AML-193 (cell line): ENCODE measurements around the gene PPM1N.
"Not testable (repeated sequence)": the region's sequence is repeated elsewhere in the genome, so short reads cannot be mapped to it uniquely, and the experiment has no call there.

Experiments
- DNase-seq, 2 experiments: peaks; one replicate each; lab custom pipeline; 2025; lab: John Stamatoyannopoulos, UW

PPM1N gene

GRCh38 chr19:45508861-45509691 is 10.8 kb downstream of the PPM1N start:
- peak; percentile 75 to 78 for DNase-seq

DNA sequence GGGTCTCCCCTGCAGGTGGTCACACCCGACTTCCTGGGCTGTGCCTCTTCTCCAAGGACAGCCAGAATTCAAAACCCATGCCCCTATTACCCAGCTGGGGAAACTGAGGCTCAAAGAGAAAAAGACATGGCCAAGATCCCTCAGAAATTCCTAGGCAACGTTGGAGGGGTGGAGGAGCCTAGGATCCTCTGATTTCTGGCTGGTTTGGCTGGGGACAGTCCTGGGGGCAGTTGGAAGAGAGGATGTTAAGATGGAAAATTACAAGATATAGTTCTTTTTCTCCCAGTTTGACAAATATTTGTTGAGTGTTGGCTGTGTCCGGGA is 11.4 kb downstream of the PPM1N start:
- no peak for DNase-seq

DNA sequence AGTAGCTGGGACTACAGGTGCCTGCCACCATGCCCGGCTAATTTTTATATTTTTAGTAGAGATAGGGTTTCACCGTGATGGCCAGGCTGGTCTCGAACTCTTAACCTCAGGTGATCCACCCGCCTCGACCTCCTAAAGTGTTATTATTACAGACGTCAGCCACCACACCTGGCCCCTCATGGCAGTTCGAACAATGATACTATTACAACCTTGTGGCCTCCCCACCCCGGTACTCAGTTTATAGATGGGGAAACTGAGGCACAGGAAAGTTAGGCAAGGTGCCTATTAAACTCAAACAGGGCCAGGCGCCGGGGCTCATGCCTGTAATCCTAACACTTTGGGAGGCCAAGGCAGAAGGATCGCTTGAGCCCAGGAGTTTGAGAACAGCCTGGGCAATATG is 12.1 kb downstream of the PPM1N start:
- DNase-seq = not testable (repeated sequence)

GRCh38 chr19:45511074-45511473 is 12.8 kb downstream of the PPM1N start:
- DNase-seq = no peak

DNA sequence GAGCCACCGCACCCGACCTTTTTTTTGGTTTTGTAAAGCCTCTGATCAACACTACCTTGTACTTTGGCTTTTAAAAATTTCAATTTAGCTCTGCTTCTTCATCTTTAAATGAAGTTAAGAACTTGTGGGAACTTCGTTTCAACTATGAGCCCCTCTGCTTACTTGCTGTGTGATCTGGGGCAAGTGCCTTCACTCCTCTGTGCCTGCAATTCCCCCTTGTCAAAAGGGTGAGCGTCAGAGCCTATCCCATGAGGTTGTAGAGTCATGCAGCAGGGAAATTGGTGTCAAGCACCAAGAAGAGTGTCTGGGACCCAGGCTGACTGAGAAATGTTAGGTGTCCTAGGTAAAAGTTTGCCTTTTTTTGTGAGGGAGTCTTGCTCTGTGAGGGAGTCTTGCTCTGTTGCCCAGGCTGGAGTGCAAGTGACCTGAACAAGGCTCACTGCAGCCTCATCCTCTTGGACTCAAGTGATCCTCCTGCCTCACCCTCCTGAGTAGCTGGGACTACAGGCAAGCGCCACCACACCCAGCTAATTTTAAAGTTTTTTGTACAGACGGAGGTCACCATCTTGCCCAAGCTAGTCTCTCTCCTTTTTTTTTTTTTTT is 14.7 kb downstream of the PPM1N start:
- no peak for DNase-seq

DNA sequence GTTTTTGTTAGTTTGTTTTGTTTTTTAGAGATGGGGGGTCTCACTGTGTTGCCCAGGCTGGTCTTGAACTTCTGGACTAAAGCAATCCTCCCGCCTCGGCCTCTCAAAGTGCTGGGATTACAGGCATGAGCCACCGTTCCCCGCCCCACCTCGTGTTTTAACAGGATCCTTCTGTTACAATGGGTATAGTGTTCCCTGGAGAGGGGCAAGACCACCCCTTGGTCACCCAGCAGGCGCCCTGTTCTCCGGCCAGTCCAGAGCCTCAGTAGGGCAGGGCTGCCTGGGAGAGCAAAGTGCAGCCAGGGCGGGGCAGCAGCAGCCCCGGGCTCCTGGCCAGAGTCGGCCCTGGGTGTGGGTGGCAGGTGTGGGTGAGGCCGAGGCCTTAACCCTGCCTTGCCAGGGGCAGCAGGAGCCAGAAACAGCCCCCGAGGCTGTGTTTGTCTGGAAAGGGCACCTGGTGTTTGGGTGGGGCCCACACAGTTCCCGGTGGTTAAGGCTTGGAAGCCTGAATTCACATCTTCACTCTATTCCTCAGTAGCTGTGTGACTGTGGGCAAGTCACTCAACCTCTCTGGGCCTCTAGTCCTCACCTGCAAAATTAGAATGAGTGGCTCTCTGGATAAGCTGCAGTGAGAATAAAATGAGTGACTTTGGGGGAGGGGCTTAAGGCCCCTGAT is 16.3 kb downstream of the PPM1N start:
- DNase-seq = peak; percentile 60 to 70

GRCh38 chr19:45515081-45515624 is 16.9 kb downstream of the PPM1N start:
- DNase-seq = peak; percentile 87 to 91

DNA sequence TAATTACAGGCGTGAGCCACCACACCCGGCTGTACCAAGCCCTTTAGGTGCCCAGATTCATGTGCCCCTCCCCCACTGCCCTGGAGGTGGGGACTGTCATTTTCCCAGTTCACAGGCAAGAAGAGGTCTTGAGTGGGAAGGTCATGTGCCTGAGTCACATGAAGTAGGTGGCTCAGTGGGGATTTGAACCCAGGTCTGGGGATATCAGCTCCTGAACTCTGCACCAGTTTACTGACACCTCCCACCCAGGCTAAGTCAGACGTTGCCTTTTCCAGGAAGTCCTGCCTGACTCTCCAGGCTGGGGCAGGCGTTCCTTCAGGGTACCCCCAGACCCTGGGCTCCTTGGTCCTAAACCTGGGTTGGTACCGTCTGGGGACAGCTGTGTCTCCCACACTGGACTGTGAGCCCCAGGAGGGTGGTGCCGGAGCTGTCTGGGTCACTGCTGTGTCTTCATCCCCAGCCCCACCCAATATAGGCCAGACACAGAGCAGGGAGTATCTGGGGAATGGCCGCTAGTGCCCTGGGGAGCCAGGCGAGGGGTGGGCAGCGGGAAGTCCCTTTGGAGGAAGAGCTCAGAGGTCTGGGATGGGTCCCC is 17.7 kb downstream of the PPM1N start:
- DNase-seq = no peak

- DNase-seq = no peak
These were observed 19.0 kb downstream of the PPM1N start for GRCh38 chr19:45517238-45517637.

GRCh38 chr19:45517641-45518468 is 19.6 kb downstream of the PPM1N start:
- no peak for DNase-seq

DNA sequence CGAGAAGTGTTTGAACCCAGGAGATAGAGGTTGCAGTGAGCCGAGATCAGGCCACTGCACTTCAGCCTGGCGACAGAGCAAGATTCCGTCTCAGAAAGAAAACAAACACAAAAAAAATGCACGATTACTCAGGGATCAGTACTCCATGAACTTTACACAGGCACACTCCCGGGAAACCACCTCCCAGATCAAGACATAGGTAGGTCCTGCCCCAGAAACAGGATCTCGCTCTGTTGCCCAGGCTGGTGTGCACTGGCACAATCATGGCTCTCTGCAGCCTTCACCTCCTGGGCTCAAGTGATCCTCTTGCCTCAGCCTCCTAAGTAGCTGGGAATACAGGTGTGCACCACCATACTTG is 20.2 kb downstream of the PPM1N start:
- DNase-seq = no peak

GRCh38 chr19:45522010-45522941 is 24.0 kb downstream of the PPM1N start:
- no peak for DNase-seq

DNA sequence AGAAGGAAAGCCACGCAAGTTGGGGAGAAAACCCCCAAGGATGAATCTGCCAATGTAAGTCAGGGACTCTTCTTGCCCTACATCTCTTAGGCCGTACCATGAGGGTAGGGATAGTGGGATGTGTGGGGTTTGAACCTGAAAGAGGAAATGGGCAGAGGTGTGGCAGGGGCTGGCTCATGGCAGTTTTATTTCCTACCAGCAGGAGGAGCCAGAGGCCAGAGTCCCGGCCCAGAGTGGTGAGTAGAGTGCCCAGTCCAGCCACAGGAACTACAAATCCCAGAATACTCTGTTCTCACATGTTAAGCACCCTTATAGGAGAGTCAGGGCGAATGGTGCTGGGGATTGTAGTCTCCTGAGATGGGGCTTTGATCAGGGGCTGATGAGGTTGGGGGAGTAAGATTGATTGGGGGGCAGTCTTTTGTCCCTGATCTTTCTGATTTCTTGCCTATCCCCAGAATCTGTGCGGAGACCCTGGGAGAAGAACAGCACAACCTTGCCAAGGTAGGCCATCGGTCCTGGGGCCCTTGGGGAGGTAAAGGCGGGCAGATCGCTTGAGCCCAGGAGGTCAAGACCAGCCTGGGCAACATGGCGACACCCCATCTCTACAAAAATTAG is 25.5 kb downstream of the PPM1N start:
- DNase-seq = peak; percentile 79 to 84

GRCh38 chr19:45524575-45525129 is 26.4 kb downstream of the PPM1N start:
- DNase-seq = no peak

GRCh38 chr19:45526143-45526542 is 27.9 kb downstream of the PPM1N start:
- DNase-seq = no peak

DNA sequence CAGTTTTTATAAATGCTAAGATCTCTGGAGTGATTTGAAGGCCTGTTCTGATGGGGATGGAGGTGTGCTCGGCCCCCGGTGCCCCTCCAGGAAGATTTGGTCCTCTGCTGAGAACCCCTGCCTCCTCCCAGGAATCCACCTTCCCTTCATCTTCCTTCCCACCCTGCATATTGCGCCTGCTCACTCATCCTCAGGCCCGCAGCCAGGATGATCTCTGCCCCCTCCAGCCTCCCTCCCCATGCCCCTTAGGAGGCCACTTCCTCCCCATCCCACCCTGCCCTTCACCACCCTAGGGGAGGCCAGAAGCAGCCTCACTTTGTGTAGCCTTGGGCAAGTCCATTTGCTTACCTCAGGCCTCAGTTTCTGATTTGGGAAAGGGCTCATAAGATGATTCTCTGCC is 28.7 kb downstream of the PPM1N start:
- DNase-seq = no peak

DNA sequence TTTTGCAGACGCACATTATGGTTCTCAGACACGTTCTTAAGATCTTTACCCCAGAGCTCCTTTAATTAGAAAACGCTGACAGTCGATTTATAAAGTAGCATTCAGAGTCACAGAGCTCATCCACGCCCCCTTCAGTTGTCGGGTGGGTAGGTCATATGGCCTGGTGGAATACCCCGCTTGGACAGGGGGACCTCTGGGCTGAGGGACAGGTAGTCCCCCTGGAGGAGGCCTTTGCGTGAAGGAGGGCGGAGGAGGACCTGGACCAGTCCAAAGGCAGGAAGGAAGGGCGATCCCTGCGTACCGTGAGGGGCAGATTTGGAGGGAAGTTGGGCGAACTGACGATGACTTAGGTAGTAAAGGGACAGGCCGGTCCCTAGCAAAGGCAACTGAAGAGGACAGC is 29.5 kb downstream of the PPM1N start:
- no peak for DNase-seq

DNA sequence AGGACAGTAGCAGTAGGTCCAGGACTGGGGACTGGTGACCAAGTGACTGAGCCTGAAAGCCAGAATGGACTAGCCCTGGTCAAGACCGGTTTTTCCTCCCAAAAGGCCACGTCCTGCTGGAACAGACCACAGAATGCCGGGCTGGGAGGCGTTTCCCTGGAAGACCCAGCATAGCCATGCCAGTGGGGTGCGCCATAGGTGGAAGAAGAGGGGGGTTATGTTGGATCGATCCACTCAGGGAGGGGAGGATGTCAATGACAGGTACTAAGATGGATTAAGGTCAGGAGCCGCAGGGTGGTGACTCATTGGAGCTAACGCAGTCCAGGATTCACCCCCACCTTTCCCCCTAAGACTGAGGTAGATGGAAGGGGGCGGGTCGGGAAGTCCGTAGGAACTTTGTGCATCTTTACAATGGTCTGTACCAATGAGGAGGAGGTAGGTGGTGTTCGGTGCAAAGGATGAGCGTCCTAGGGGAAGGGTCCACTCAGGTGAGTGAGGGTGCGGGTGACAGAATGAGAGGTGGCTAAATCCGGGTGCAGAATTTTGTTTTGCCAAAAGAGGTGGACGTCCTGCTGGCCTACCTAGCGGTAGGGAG is 30.0 kb downstream of the PPM1N start:
- no peak for DNase-seq

GRCh38 chr19:45528744-45529419 is 30.6 kb downstream of the PPM1N start:
- no peak for DNase-seq
